ENCODE data around the gene CPLX4.

The CPLX4 gene

GRCh38 chr18:59286341-59286740 lies 32.1 kb downstream of the CPLX4 start:
- no peak overlapping the region for H3K27ac Mint-ChIP-seq
- no peaks in the 10 kb centered on the region for H3K36me3 Mint-ChIP-seq (ENCODE audit: low read depth)
- peaks cover 60% of the 10 kb centered on the region for H3K27me3 Mint-ChIP-seq
- no peak overlapping the region for H3K4me3 Mint-ChIP-seq
- no peaks in the 10 kb centered on the region for H3K9me3 Mint-ChIP-seq
- no peaks in the 10 kb centered on the region for H3K4me1 Mint-ChIP-seq (ENCODE audit: low read depth)

GRCh38 chr18:59282341-59282740 lies 36.1 kb downstream of the CPLX4 start:
- Mint-ChIP-seq H3K36me3 (ENCODE audit: low read depth) (no peaks in the 10 kb centered on the region), H3K27me3 (peaks cover 68% of the 10 kb centered on the region), H3K4me3 (no peak overlapping the region), H3K4me1 (ENCODE audit: low read depth) (no peaks in the 10 kb centered on the region), H3K27ac (no peak overlapping the region), H3K9me3 (no peaks in the 10 kb centered on the region)

- H3K9me3 Mint-ChIP-seq: no peaks in the 10 kb centered on the region
- H3K4me3 Mint-ChIP-seq: no peak overlapping the region
- H3K27ac Mint-ChIP-seq: no peak overlapping the region
- no peaks in the 10 kb centered on the region for H3K36me3 Mint-ChIP-seq (ENCODE audit: low read depth)
- H3K27me3 Mint-ChIP-seq: peaks cover 72% of the 10 kb centered on the region
- H3K4me1 Mint-ChIP-seq (ENCODE audit: low read depth): no peaks in the 10 kb centered on the region
Observed at GRCh38 chr18:59279722-59280121, 38.7 kb downstream of the CPLX4 start.

- Mint-ChIP-seq H3K4me1 (ENCODE audit: low read depth) (no peaks in the 10 kb centered on the region), H3K36me3 (ENCODE audit: low read depth) (no peaks in the 10 kb centered on the region), H3K9me3 (no peaks in the 10 kb centered on the region), H3K4me3 (no peak overlapping the region), H3K27me3 (peaks cover 74% of the 10 kb centered on the region), H3K27ac (no peak overlapping the region)
Observed at GRCh38 chr18:59279193-59279592, 39.3 kb downstream of the CPLX4 start.

- no peak overlapping the region for H3K27ac Mint-ChIP-seq
- H3K27me3 Mint-ChIP-seq: peaks cover 75% of the 10 kb centered on the region
- no peak overlapping the region for H3K4me3 Mint-ChIP-seq
- no peaks in the 10 kb centered on the region for H3K36me3 Mint-ChIP-seq (ENCODE audit: low read depth)
- peaks cover 3% of the 10 kb centered on the region for H3K4me1 Mint-ChIP-seq (ENCODE audit: low read depth)
- H3K9me3 Mint-ChIP-seq: no peaks in the 10 kb centered on the region
Observed at GRCh38 chr18:59278793-59279192, 39.7 kb downstream of the CPLX4 start.

GRCh38 chr18:59276047-59276446 lies 42.4 kb downstream of the CPLX4 start:
- Mint-ChIP-seq H3K27me3 (peaks cover 75% of the 10 kb centered on the region), H3K36me3 (ENCODE audit: low read depth) (no peaks in the 10 kb centered on the region), H3K9me3 (no peaks in the 10 kb centered on the region), H3K4me1 (ENCODE audit: low read depth) (peaks cover 13% of the 10 kb centered on the region), H3K4me3 (no peak overlapping the region), H3K27ac (no peak overlapping the region)

- H3K4me3 Mint-ChIP-seq: no peak overlapping the region
- H3K27ac Mint-ChIP-seq: no peak overlapping the region
Observed at GRCh38 chr18:59275406-59275949, 43.0 kb downstream of the CPLX4 start.

GRCh38 chr18:59274533-59274928 lies 43.9 kb downstream of the CPLX4 start:
- Mint-ChIP-seq H3K27me3 (peaks cover 79% of the 10 kb centered on the region), H3K27ac (no peak overlapping the region), H3K36me3 (ENCODE audit: low read depth) (no peaks in the 10 kb centered on the region), H3K4me3 (no peak overlapping the region), H3K4me1 (ENCODE audit: low read depth) (peaks cover 20% of the 10 kb centered on the region), H3K9me3 (no peaks in the 10 kb centered on the region)

More at GRCh38 chr18:59275406-59275949, 43.0 kb downstream of the CPLX4 start:
- Mint-ChIP-seq H3K4me1 (ENCODE audit: low read depth) (peaks cover 13% of the 10 kb centered on the region), H3K36me3 (ENCODE audit: low read depth) (no peaks in the 10 kb centered on the region), H3K27me3 (peaks cover 76% of the 10 kb centered on the region), H3K9me3 (no peaks in the 10 kb centered on the region)

GRCh38 chr18:59273759-59274532 lies 44.5 kb downstream of the CPLX4 start:
- H3K4me3 Mint-ChIP-seq: peak overlapping the region; percentile 39
- peaks cover 22% of the 10 kb centered on the region for H3K4me1 Mint-ChIP-seq (ENCODE audit: low read depth)
- no peaks in the 10 kb centered on the region for H3K36me3 Mint-ChIP-seq (ENCODE audit: low read depth)
- H3K27ac Mint-ChIP-seq: no peak overlapping the region
- H3K27me3 Mint-ChIP-seq: peaks cover 78% of the 10 kb centered on the region
- no peaks in the 10 kb centered on the region for H3K9me3 Mint-ChIP-seq

GRCh38 chr18:59272891-59273758 lies 45.3 kb downstream of the CPLX4 start, which contains the start of gene RAX:
RAX (minus strand) TSS chr18:59273454; CDS start chr18:59273206, 248 bp downstream.
- peak within 1 kb of the TSS; percentile 39 for H3K4me3 Mint-ChIP-seq
- H3K36me3 Mint-ChIP-seq (ENCODE audit: low read depth): no peaks in the 10 kb centered on the region
- H3K27ac Mint-ChIP-seq: no peak within 1 kb of the TSS
- H3K27me3 Mint-ChIP-seq: peaks cover 77% of the 10 kb centered on the region
- peaks cover 22% of the 10 kb centered on the region for H3K4me1 Mint-ChIP-seq (ENCODE audit: low read depth)
- H3K9me3 Mint-ChIP-seq: no peaks in the 10 kb centered on the region

GRCh38 chr18:59272221-59272888 lies 46.1 kb downstream of the CPLX4 start:
- H3K27ac Mint-ChIP-seq: no peak overlapping the region
- H3K9me3 Mint-ChIP-seq: no peaks in the 10 kb centered on the region
- no peak overlapping the region for H3K4me3 Mint-ChIP-seq
- H3K36me3 Mint-ChIP-seq (ENCODE audit: low read depth): no peaks in the 10 kb centered on the region
- peaks cover 78% of the 10 kb centered on the region for H3K27me3 Mint-ChIP-seq
- peaks cover 22% of the 10 kb centered on the region for H3K4me1 Mint-ChIP-seq (ENCODE audit: low read depth)

- Mint-ChIP-seq H3K9me3 (no peaks in the 10 kb centered on the region), H3K27me3 (peaks cover 81% of the 10 kb centered on the region), H3K4me1 (ENCODE audit: low read depth) (peaks cover 22% of the 10 kb centered on the region), H3K36me3 (ENCODE audit: low read depth) (no peaks in the 10 kb centered on the region), H3K27ac (no peak overlapping the region), H3K4me3 (no peak overlapping the region)
Observed at GRCh38 chr18:59271606-59272220, 46.7 kb downstream of the CPLX4 start.

- Mint-ChIP-seq H3K27ac (no peak overlapping the region), H3K36me3 (ENCODE audit: low read depth) (no peaks in the 10 kb centered on the region), H3K27me3 (peaks cover 83% of the 10 kb centered on the region), H3K4me3 (no peak overlapping the region), H3K9me3 (no peaks in the 10 kb centered on the region), H3K4me1 (ENCODE audit: low read depth) (peaks cover 22% of the 10 kb centered on the region)
Observed at GRCh38 chr18:59270689-59271257, 47.7 kb downstream of the CPLX4 start.

GRCh38 chr18:59269563-59270119 lies 48.8 kb downstream of the CPLX4 start:
- peaks cover 82% of the 10 kb centered on the region for H3K27me3 Mint-ChIP-seq
- no peak overlapping the region for H3K27ac Mint-ChIP-seq
- peaks cover 25% of the 10 kb centered on the region for H3K4me1 Mint-ChIP-seq (ENCODE audit: low read depth)

More at GRCh38 chr18:59269563-59270119, 48.8 kb downstream of the CPLX4 start:
- H3K9me3 Mint-ChIP-seq: no peaks in the 10 kb centered on the region
- H3K4me3 Mint-ChIP-seq: peak overlapping the region; percentile 60
- no peaks in the 10 kb centered on the region for H3K36me3 Mint-ChIP-seq (ENCODE audit: low read depth)
